ENCODE data around the gene C7.

DNA sequence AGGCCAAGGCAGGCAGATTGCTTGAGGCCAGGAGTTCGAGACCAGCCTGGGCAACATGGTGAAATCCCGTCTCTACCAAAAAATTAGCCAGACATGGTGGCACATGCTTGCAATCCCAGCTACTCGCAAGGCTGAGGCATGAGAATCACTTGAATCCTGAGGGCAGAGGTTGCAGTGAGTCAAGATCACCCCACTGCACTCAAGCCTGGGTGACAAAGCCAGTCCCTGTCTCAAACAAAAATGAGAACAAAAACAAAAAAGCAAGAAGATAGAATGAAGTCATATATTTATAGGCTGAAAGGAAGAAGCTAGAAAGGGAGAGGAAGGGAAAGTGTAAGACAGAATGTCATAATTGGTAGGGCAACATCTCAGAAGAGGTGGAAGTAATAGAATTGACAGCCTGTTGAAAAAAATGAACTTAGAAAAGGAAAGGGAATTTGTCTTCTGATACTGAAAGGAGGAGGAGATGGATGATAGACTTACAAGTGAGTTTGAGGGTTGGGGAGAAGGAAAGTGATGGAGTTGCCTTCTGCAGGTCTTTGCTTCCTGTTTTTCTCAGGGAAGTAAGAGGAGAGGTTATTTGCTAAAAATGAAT lies 35.9 kb upstream of the C7 start:
- TF ChIP-seq, protein P1, sequence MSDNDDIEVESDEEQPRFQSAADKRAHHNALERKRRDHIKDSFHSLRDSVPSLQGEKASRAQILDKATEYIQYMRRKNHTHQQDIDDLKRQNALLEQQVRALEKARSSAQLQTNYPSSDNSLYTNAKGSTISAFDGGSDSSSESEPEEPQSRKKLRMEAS (IDR thresholded peaks at IDR 0.05; ENCODE audit: low read depth, low read length): no peak
- TF ChIP-seq, protein P2, sequence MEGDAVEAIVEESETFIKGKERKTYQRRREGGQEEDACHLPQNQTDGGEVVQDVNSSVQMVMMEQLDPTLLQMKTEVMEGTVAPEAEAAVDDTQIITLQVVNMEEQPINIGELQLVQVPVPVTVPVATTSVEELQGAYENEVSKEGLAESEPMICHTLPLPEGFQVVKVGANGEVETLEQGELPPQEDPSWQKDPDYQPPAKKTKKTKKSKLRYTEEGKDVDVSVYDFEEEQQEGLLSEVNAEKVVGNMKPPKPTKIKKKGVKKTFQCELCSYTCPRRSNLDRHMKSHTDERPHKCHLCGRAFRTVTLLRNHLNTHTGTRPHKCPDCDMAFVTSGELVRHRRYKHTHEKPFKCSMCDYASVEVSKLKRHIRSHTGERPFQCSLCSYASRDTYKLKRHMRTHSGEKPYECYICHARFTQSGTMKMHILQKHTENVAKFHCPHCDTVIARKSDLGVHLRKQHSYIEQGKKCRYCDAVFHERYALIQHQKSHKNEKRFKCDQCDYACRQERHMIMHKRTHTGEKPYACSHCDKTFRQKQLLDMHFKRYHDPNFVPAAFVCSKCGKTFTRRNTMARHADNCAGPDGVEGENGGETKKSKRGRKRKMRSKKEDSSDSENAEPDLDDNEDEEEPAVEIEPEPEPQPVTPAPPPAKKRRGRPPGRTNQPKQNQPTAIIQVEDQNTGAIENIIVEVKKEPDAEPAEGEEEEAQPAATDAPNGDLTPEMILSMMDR (IDR thresholded peaks at IDR 0.05; ENCODE audit: low read depth, low read length): no peak
- TF ChIP-seq POLR2A (IDR thresholded peaks at IDR 0.05; ENCODE audit: extremely low read depth, insufficient read length) (no peak), MYC (IDR thresholded peaks at IDR 0.05; ENCODE audit: low read depth, low read length) (no peak)

Measured in NB4 (cell line).